ENCODE results near the gene NCOA7. TPM values are rescaled to one million over a fixed set of nuclear protein-coding genes. Genes with fewer than 3 reads are reported as not detected.

Gene NCOA7
- total RNA-seq, 1 experiment from 2014 or later = 9.4 TPM

- no peak overlapping the region for H3T11ph ChIP-seq (ENCODE audit: low read length)
- Mint-ChIP-seq H3K4me1 (peaks cover 40 to 47% of the 10 kb centered on the region in 2 experiments), H3K36me3 (ENCODE audit: insufficient read depth in 1 of 3, low read depth in 3 of 3) (no peaks in the 10 kb centered on the region), H3K9me3 (no peaks in the 10 kb centered on the region; a peak in 1 of 5 replicates), H3K27ac (no peak overlapping the region), H3K27me3 (ENCODE audit: low read depth) (peaks cover 15% of the 10 kb centered on the region), H3K4me3 (no peak overlapping the region)
- no peaks in the 10 kb centered on the region for H3K79me1 ChIP-seq (ENCODE audit: insufficient read depth, low read depth, low read length, poor library complexity, severe bottlenecking)
- no peak overlapping the region for H3K14ac ChIP-seq (ENCODE audit: insufficient read depth, low read length)
- no peak overlapping the region for H3K27ac ChIP-seq (ENCODE audit: insufficient read length, low read depth, low read length)
- H2BK20ac ChIP-seq (ENCODE audit: low read depth, low read length, poor library complexity, severe bottlenecking) = no peak overlapping the region
- no CpG with 5 or more reads among the region's 2 CpGs for WGBS (ENCODE audit: extremely low coverage, insufficient read length, low lambda C conversion rate)
- H4K91ac ChIP-seq (ENCODE audit: insufficient read length, low read depth, low read length) = no peak overlapping the region
- H2BK5ac ChIP-seq (ENCODE audit: insufficient read length, low read length) = no peak overlapping the region
- no peaks in the 10 kb centered on the region for H3K79me2 ChIP-seq (ENCODE audit: insufficient read depth, low read length)
- H3K23ac ChIP-seq (ENCODE audit: insufficient read length, low read depth, low read length) = no peak overlapping the region
- no peak overlapping the region for H2AK5ac ChIP-seq (ENCODE audit: insufficient read length, low read length)
- H3K4me2 ChIP-seq (ENCODE audit: insufficient read depth, insufficient read length, low read length) = no peak overlapping the region
- H2BK12ac ChIP-seq (ENCODE audit: insufficient read length, low read depth, low read length) = no peak overlapping the region
- H3K9me3 ChIP-seq (ENCODE audit: control insufficient read depth, low read depth, low read length) = no peaks in the 10 kb centered on the region
- H3K27me3 ChIP-seq (ENCODE audit: insufficient read depth, low read length) = peaks cover 3% of the 10 kb centered on the region; the same call in 1 of the 2 replicates
- TF ChIP-seq CTCF (conservative IDR thresholded peaks at IDR 0.05) = no peak
- H2BK15ac ChIP-seq (ENCODE audit: low read depth, low read length) = no peak overlapping the region
- DNase-seq = no peak
- H2BK120ac ChIP-seq (ENCODE audit: low read depth, low read length, poor library complexity, severe bottlenecking) = no peak overlapping the region
- H3K9ac ChIP-seq (ENCODE audit: extremely low read depth, insufficient read length, low read length) = no peak overlapping the region
- H3K56ac ChIP-seq (ENCODE audit: insufficient read length, low read depth, low read length) = no peak overlapping the region
- peaks cover 12% of the 10 kb centered on the region for H3K23me2 ChIP-seq (ENCODE audit: insufficient read length, low read depth, low read length, poor library complexity, severe bottlenecking)
- H3K4ac ChIP-seq (ENCODE audit: low read depth, low read length) = no peak overlapping the region
- H4K20me1 ChIP-seq (ENCODE audit: control insufficient read depth, insufficient read depth, insufficient read length) = no peaks in the 10 kb centered on the region
- H3K18ac ChIP-seq (ENCODE audit: insufficient read length, low read depth, low read length) = no peak overlapping the region
- H4K8ac ChIP-seq (replicated peaks; ENCODE audit: insufficient read length, low read depth, low read length) = no peak overlapping the region
- peaks cover 4% of the 10 kb centered on the region for H3K4me1 ChIP-seq (ENCODE audit: insufficient read depth, low read length)
- H2AFZ ChIP-seq (ENCODE audit: low read length) = no peak overlapping the region
- no peak overlapping the region for H4K5ac ChIP-seq (ENCODE audit: insufficient read length, low read depth, low read length)
Observed at GRCh38 chr6:125743604-125744003, 47.2 kb upstream of the NCOA7 start.
